PC-9 (cell line): Measurements from ENCODE around the gene ZNF655. TPM values are rescaled to one million over a fixed set of nuclear protein-coding genes. Genes with fewer than 3 reads are reported as not detected.

Experiments
- BruUV-seq: library from RNA; stranded (reverse); fragments of 400-500 nt; replicated peaks from 2 replicates; lab custom pipeline; 2021; lab: Mats Ljungman, UMichigan
- CTCF ChIA-PET: fragments of 300-600 bp; sonication (Branson Sonifier 250); formaldehyde crosslinking; loops from one replicate; lab custom pipeline; 2022; ENCODE audit warnings: antibody characterized with exemption; lab: Charles Lee
- POLR2A ChIA-PET: fragments of 300-600 bp; sonication (Branson Sonifier 250); formaldehyde crosslinking; loops from one replicate; lab custom pipeline; 2022; ENCODE audit warnings: antibody characterized with exemption; ENCODE audit not compliant: unreplicated experiment; lab: Charles Lee
- DNase-seq, 2 experiments: peaks; one replicate each; pipeline versions ENCODE4 v3.0.0 to v3.0.0-alpha.2; 2015 to 2022; ENCODE audit warnings: mixed read lengths in 1 of 2
- H2AFZ ChIP-seq: fragments of 200-600 bp; sonication (generic); 2 replicates; pipeline ENCODE4 v1.8.1; 2017; ENCODE audit warnings: antibody characterized with exemption
- H3F3A ChIP-seq: fragments of 200-600 bp; sonication (generic); 2 replicates; pipeline ENCODE4 v1.8.1; 2017; ENCODE audit warnings: antibody characterized with exemption, mild to moderate bottlenecking, low read depth; ENCODE audit not compliant: insufficient read depth
- H3K27ac ChIP-seq: fragments of 200-600 bp; sonication (generic); 2 replicates; pipeline ENCODE4 v1.6.1; 2016; ENCODE audit warnings: mixed run types
- H3K27me3 ChIP-seq: fragments of 200-600 bp; sonication (generic); 2 replicates; pipeline ENCODE4 v1.6.1; 2016; ENCODE audit warnings: low read depth, mixed run types; ENCODE audit not compliant: insufficient read depth
- H3K36me3 ChIP-seq: fragments of 200-600 bp; sonication (generic); 2 replicates; pipeline ENCODE4 v1.6.1; 2016; ENCODE audit warnings: low read depth, mixed run types
- H3K4me1 ChIP-seq: fragments of 200-600 bp; sonication (generic); replicated peaks from 2 replicates; pipeline ENCODE4 v1.6.1; 2016; ENCODE audit warnings: mixed run types; ENCODE audit not compliant: insufficient read depth
- H3K4me2 ChIP-seq: fragments of 200-600 bp; sonication (generic); 2 replicates; pipeline ENCODE4 v1.6.1; 2017; ENCODE audit warnings: mixed run types
- H3K4me3 ChIP-seq: fragments of 200-600 bp; sonication (generic); 2 replicates; pipeline ENCODE4 v1.6.1; 2016; ENCODE audit warnings: mixed run types
- H3K79me2 ChIP-seq: fragments of 200-600 bp; sonication (generic); 2 replicates; pipeline ENCODE4 v1.6.1; 2017; ENCODE audit warnings: low read depth, mixed run types
- H3K9me2 ChIP-seq: fragments of 200-600 bp; sonication (generic); 2 replicates; pipeline ENCODE4 v1.8.1; 2017; ENCODE audit warnings: mild to moderate bottlenecking; ENCODE audit not compliant: insufficient read depth
- H3K9me3 ChIP-seq: fragments of 200-600 bp; sonication (generic); 2 replicates; pipeline ENCODE4 v1.8.1; 2016; ENCODE audit warnings: low read depth; ENCODE audit not compliant: insufficient read depth
- H4K20me1 ChIP-seq: fragments of 200-600 bp; sonication (generic); 2 replicates; pipeline ENCODE4 v1.8.1; 2017; ENCODE audit not compliant: insufficient read depth
- EZH2 ChIP-seq: fragments of 200-600 bp; sonication (generic); IDR thresholded peaks from 2 replicates; pipeline ENCODE4 v1.8.0; 2017; ENCODE audit warnings: antibody characterized with exemption, low read depth
- intact Hi-C: fragments of 100-400 bp; cut with micrococcal nuclease; formaldehyde crosslinking; loops from one replicate; pipeline ENCODE4 v1.10.0; 2022; ENCODE audit not compliant: unreplicated experiment
- total RNA-seq: library from RNA; stranded (reverse); gene quantifications from 2 replicates; pipeline ENCODE4 v1.2.3, GENCODE V29; 2021
- TF ChIP-seq, protein P1 (sequence below): fragments of 200-600 bp; sonication (generic); conservative IDR thresholded peaks from 2 replicates; pipeline ENCODE4 v1.6.1; 2017; ENCODE audit warnings: mixed run types, antibody characterized with exemption, mild to moderate bottlenecking, moderate library complexity

Gene ZNF655
- total RNA-seq, 1 experiment from 2014 or later = 83.0 TPM

DNA sequence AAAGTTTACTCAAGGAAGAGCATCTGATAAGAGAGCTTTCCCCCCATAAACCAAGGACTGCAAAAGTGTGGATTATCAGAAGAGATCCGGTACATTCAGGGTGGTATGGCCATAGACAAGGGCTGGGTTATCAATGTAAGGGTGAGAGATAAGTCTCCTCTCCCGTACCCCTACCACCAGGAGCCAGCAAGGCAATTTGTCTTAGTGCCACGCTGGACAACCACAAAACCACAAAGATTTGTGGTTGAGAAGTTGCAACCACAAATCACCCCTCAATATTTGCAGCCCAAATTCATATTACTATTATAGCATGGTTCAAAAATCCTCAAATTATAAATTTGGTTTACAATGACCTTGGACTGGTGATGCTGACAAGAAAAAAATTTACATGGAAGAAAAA, 56.1 kb downstream of the ZNF655 start:
- Histone ChIP-seq H3K36me3 (0 out of 2 replicates have a peak, but pooled peaks cover 7% of the 10 kb centered on the region), H2AFZ (no peak overlapping the region), H4K20me1 (no peaks in the 10 kb centered on the region), H3F3A (no peaks in the 10 kb centered on the region; the same call in 1 of the 2 replicates), H3K27ac (no peak overlapping the region), H3K9me2 (no peaks in the 10 kb centered on the region), H3K4me1 (peaks cover 24% of the 10 kb centered on the region), H3K79me2 (peaks cover 27% of the 10 kb centered on the region), H3K4me3 (no peak overlapping the region), H3K4me2 (no peak overlapping the region), H3K9me3 (no peaks in the 10 kb centered on the region), H3K27me3 (0 out of 2 replicates have a peak, but pooled peaks cover 9% of the 10 kb centered on the region)
- intact Hi-C loops = no loop called here
- ChIA-PET CTCF (no interaction called here), POLR2A (no interaction called here)
- no peak for TF ChIP-seq EZH2
- TF ChIP-seq, protein P1, sequence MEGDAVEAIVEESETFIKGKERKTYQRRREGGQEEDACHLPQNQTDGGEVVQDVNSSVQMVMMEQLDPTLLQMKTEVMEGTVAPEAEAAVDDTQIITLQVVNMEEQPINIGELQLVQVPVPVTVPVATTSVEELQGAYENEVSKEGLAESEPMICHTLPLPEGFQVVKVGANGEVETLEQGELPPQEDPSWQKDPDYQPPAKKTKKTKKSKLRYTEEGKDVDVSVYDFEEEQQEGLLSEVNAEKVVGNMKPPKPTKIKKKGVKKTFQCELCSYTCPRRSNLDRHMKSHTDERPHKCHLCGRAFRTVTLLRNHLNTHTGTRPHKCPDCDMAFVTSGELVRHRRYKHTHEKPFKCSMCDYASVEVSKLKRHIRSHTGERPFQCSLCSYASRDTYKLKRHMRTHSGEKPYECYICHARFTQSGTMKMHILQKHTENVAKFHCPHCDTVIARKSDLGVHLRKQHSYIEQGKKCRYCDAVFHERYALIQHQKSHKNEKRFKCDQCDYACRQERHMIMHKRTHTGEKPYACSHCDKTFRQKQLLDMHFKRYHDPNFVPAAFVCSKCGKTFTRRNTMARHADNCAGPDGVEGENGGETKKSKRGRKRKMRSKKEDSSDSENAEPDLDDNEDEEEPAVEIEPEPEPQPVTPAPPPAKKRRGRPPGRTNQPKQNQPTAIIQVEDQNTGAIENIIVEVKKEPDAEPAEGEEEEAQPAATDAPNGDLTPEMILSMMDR = no peak
- no TSS peak for BruUV-seq
- DNase-seq = no peak

DNA sequence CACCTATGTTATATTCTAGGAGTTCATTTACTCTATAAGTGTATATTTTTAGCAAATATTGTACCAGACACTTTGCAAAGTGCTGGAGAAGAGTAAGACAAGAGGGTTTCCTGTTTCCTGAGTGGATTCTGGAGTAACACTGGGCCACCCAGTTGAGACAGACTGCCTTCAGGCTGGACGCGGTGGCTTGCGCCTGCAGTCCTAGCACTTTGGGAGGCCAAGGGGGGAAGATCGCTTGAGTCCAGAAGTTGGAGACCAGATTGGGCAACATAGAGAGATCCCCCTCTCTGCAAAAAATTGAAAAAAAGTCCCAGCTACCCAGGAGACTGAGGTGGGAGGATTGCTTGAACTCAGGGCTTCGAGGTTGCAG, 57.5 kb downstream of the ZNF655 start:
- Histone ChIP-seq H3K36me3 (peaks cover 10% of the 10 kb centered on the region; the same call in 1 of the 2 replicates), H3K4me2 (peak overlapping the region; percentile 73), H3K79me2 (peaks cover 28% of the 10 kb centered on the region), H3K27ac (no peak overlapping the region), H4K20me1 (no peaks in the 10 kb centered on the region), H3K9me3 (no peaks in the 10 kb centered on the region), H3K27me3 (0 out of 2 replicates have a peak, but pooled peaks cover 6% of the 10 kb centered on the region), H3K4me1 (peaks cover 24% of the 10 kb centered on the region), H3K9me2 (no peaks in the 10 kb centered on the region), H3F3A (no peaks in the 10 kb centered on the region; the same call in 1 of the 2 replicates), H3K4me3 (peak overlapping the region; percentile 66; the same call in 1 of the 2 replicates), H2AFZ (peak overlapping the region; percentile 97)
- TF ChIP-seq, protein P1 = no peak
- TF ChIP-seq EZH2 = no peak
- no peak for DNase-seq
- CTCF ChIA-PET = interaction anchor here (0.6 kb wide), 2 partner anchors 55 to 116 kb away, joined by 3 to 4 read pairs; partner anchors contain the start of gene ZNF394
- no TSS peak for BruUV-seq
- POLR2A ChIA-PET = interaction anchor here (0.5 to 0.9 kb wide), 3 partner anchors 111 to 237 kb away, joined by 4 to 17 read pairs (median 4); no protein-coding TSS in a partner anchor
- intact Hi-C loops = loop anchor here (1.0 to 5.0 kb wide), 3 partner anchors 53 to 221 kb away; partner anchors contain the start of gene ZNF394

DNA sequence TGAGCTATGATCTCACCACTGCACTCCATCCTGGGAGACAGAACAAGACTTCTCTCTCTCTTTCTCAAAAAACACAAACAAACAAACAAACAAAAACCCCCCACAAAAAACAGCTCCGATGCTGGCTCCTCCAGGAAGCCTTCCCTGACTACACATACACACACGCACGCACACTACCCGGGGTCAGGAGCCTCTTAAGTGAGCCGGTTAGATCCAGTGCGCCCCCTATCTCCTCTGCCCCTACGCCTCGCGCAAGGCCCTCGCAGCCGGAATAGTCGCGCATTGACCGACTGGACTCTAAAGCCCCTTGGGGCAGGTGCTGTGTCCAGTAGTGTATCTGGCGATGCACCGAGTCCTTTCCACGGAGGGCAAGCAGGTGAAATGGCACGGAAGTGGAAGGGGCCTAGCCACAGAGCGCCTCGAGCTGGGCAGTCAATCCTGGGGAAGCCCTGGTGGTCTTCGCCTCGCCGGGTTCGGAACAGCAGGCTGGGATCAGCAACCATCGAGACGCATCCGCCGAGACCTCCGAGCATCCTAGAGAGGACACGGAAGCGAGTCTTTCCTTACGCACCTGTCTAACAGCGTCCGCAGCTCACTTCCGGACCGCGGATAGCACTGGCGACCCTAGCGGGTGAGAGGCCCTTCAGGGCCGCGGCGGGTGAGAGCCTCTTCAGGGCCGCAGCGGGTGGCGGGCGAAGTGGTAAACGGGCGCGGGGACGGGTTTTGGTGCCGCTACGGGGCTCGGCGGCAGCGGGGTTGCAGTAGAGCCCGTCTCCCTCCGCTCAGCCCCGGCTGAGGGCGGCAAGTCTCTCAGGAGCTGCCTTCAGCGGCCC, 58.1 kb downstream of the ZNF655 start, which contains the start of gene ZSCAN25:
ZSCAN25 (plus strand) TSS at position 588 of the 833 bp plus-strand sequence. CDS start 2,661 bp downstream, outside the sequence.
- TF ChIP-seq EZH2 = no peak
- TF ChIP-seq, protein P1 = peak; percentile 60; the same call in 1 of the 2 replicates
- Histone ChIP-seq H3K79me2 (peaks cover 28% of the 10 kb centered on the region), H3K36me3 (peaks cover 15% of the 10 kb centered on the region), H3K9me2 (no peaks in the 10 kb centered on the region), H3K4me3 (peak within 1 kb of the TSS; percentile 66), H3K9me3 (no peaks in the 10 kb centered on the region), H4K20me1 (no peaks in the 10 kb centered on the region), H3K4me1 (peaks cover 24% of the 10 kb centered on the region), H3K27me3 (0 out of 2 replicates have a peak, but pooled peaks cover 5% of the 10 kb centered on the region), H3K27ac (no peak within 1 kb of the TSS), H2AFZ (peak within 1 kb of the TSS; percentile 97), H3F3A (no peaks in the 10 kb centered on the region; the same call in 1 of the 2 replicates), H3K4me2 (peak within 1 kb of the TSS; percentile 73)
- peak; percentile 79 to 91 for DNase-seq
- CTCF ChIA-PET = interaction anchor here (0.6 kb wide), 3 partner anchors 55 to 221 kb away, joined by 3 to 5 read pairs (median 4); partner anchors contain the start of gene ZNF394
- intact Hi-C loops = loop anchor here (1.0 to 5.0 kb wide), 3 partner anchors 54 to 221 kb away; partner anchors contain the start of gene ZNF394
- BruUV-seq = TSS peak; percentile 64
- POLR2A ChIA-PET = interaction anchor here (0.5 to 0.9 kb wide), 6 partner anchors 112 to 243 kb away, joined by 4 to 17 read pairs (median 5); no protein-coding TSS in a partner anchor
